Measurements from ENCODE around the gene SPPL2B. TPM values are rescaled to one million over a fixed set of nuclear protein-coding genes. Genes with fewer than 3 reads are reported as not detected.

The SPPL2B gene
- total RNA-seq, 2 donors from 2014 or later = 54.0 to 87.1 TPM

- Histone ChIP-seq H3K4me3 (no peak overlapping the region), H3K4me1 (replicated peaks) (peaks cover 4% of the 10 kb centered on the region), H3K27ac (no peak overlapping the region), H3K27me3 (replicated peaks; ENCODE audit: insufficient read depth) (no peaks in the 10 kb centered on the region), H3K9me3 (no peaks in the 10 kb centered on the region), H3K36me3 (no peaks in the 10 kb centered on the region)
- WGBS = 67% methylated on average over 18 of the region's 19 CpGs
- no peak for DNase-seq (ENCODE audit: low spot score)
- intact Hi-C loops (cut with DNase I) = no loop called here
- TF ChIP-seq POLR2AphosphoS5 (IDR thresholded peaks at IDR 0.05) = no peak
- no peak for TF ChIP-seq POLR2A (IDR thresholded peaks at IDR 0.05)
- TF ChIP-seq CTCF (IDR thresholded peaks at IDR 0.05) = peak in 1 of 4 experiments; percentile 7
These were observed 8.8 kb downstream of the SPPL2B start for GRCh38 chr19:2337329-2337707.

DNA sequence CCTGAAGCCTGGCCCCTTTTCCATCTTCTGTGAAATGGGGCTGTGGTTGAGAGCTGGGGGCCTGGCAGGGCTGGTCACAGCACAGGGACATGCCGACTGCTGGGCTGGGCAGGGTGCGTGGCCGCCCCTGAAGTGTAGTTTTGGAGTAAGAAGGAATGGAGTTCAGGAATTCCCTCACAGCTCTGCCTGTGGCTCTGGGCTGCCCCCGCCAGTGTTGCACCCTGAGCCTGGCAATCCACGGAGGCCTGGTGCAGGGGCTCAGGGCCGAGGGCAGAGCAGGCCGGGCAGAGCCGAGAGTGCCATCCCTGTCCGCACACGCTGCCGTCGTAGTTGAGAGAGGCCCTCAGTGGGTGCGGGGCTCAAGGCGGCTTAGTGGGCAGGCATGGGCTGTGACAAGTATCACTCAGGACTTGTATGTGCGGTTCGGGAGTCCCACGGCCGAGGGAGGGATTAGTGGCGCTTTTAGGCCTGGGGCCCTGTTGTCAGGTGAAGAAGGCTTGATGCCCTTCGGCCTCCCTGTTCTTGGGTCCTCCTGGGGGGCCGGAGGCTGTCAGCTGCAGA lies 9.7 kb downstream of the SPPL2B start:
- no peaks in the 10 kb centered on the region for H3K27me3 ChIP-seq (replicated peaks; ENCODE audit: insufficient read depth)
- TF ChIP-seq POLR2AphosphoS5 (IDR thresholded peaks at IDR 0.05) = no peak
- TF ChIP-seq CTCF (IDR thresholded peaks at IDR 0.05) = no peak
- TF ChIP-seq POLR2A (IDR thresholded peaks at IDR 0.05) = no peak
- H3K4me3 ChIP-seq = no peak overlapping the region
- no peaks in the 10 kb centered on the region for H3K36me3 ChIP-seq
- intact Hi-C loops (cut with DNase I) = no loop called here
- H3K4me1 ChIP-seq (replicated peaks) = peaks cover 3% of the 10 kb centered on the region
- no peak overlapping the region for H3K27ac ChIP-seq
- WGBS = 98% methylated on average over 20 of the region's 21 CpGs
- DNase-seq (ENCODE audit: low spot score) = no peak
- H3K9me3 ChIP-seq = no peaks in the 10 kb centered on the region

DNA sequence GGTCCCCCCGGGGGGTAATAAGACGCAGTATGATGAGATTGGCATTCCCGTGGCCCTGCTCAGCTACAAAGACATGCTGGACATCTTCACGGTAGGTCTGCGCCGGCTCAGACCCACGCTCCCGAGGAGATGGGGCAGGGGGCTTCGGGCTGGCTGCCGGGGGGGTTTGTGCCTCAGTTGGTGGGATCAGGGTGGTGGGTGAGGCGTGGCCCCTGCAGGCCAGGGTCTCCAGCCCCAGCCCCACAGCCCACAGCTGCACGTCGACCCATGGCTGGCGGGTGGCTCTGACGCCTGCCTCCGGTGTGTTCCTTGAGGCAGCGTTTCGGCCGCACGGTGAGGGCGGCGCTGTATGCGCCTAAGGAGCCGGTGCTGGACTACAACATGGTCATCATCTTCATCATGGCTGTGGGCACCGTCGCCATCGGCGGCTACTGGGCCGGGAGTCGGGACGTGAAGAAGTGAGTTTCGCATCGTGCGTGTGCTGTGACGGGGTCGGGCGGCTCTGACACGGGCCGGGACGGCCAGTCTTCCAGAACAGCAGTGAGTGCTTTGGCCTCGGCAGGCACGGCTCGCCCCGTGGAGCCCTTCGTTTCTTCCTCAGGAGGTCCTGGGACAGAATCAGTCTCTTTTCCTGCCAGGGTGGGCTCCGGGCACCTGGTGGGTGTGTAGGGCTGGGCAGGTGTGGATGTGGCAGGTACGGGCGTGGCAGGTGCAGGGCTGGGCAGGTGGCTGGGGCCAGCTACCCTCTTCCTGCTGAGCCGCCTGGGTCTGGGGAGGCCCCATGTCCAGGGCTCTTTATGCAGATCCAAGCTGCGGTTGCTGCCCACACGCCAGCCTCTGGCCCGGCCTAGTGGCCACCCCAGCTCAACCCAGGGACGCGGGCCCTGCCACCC lies 10.5 kb downstream of the SPPL2B start:
- no peak for TF ChIP-seq POLR2A (IDR thresholded peaks at IDR 0.05)
- TF ChIP-seq CTCF (IDR thresholded peaks at IDR 0.05) = no peak
- no peak for TF ChIP-seq POLR2AphosphoS5 (IDR thresholded peaks at IDR 0.05)
- 95% methylated on average over 54 of the region's 54 CpGs for WGBS
- intact Hi-C loops (cut with DNase I) = no loop called here
- H3K36me3 ChIP-seq = no peaks in the 10 kb centered on the region
- DNase-seq (ENCODE audit: low spot score) = no peak
- H3K4me1 ChIP-seq (replicated peaks) = no peaks in the 10 kb centered on the region
- no peaks in the 10 kb centered on the region for H3K9me3 ChIP-seq
- H3K27me3 ChIP-seq (replicated peaks; ENCODE audit: insufficient read depth) = no peaks in the 10 kb centered on the region
- no peak overlapping the region for H3K27ac ChIP-seq
- no peak overlapping the region for H3K4me3 ChIP-seq

DNA sequence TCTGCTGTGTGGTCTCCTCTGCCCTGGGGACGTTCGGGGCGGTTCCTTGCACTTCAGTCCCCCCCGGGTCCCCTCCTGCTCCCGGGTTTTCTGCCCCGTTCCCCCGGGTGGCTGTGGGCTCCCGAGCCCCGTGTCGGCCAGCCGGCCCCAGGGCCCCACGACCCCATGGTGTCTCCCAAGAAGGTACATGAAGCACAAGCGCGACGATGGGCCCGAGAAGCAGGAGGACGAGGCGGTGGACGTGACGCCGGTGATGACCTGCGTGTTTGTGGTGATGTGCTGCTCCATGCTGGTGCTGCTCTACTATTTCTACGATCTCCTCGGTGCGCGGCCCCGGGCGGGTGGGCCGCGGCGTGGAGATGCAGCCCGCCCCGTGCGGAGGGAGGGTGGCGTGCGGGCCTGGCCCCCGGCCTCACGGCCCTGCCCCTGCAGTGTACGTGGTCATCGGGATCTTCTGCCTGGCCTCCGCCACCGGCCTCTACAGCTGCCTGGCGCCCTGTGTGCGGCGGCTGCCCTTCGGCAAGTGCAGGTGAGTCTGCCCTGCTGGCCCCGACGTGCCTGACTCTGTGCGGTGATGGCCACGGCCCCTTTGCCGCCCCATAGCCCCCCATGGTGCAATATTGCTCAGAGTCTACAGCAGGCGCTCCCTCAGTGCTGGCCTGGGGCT lies 11.3 kb downstream of the SPPL2B start:
- Histone ChIP-seq H3K27ac (no peak overlapping the region), H3K4me1 (replicated peaks) (no peaks in the 10 kb centered on the region), H3K9me3 (no peaks in the 10 kb centered on the region), H3K27me3 (replicated peaks; ENCODE audit: insufficient read depth) (no peaks in the 10 kb centered on the region), H3K36me3 (no peaks in the 10 kb centered on the region), H3K4me3 (no peak overlapping the region)
- TF ChIP-seq CTCF (IDR thresholded peaks at IDR 0.05) = no peak
- TF ChIP-seq POLR2A (IDR thresholded peaks at IDR 0.05) = no peak
- WGBS = 95% methylated on average over 30 of the region's 52 CpGs
- intact Hi-C loops (cut with DNase I) = no loop called here
- DNase-seq (ENCODE audit: low spot score) = no peak
